ENCODE measurements around the gene TLE2. TPM values are rescaled to one million over a fixed set of nuclear protein-coding genes. Genes with fewer than 3 reads are reported as not detected.

TLE2 gene
- total RNA-seq (2021) = 3.1 and 4.2 TPM in 2 replicates
- long read RNA-seq, partial matches to known transcripts = 4 of 12 reads
- long read RNA-seq, other reads (novel, unspliced or antisense) = 8 of 12 reads

DNA sequence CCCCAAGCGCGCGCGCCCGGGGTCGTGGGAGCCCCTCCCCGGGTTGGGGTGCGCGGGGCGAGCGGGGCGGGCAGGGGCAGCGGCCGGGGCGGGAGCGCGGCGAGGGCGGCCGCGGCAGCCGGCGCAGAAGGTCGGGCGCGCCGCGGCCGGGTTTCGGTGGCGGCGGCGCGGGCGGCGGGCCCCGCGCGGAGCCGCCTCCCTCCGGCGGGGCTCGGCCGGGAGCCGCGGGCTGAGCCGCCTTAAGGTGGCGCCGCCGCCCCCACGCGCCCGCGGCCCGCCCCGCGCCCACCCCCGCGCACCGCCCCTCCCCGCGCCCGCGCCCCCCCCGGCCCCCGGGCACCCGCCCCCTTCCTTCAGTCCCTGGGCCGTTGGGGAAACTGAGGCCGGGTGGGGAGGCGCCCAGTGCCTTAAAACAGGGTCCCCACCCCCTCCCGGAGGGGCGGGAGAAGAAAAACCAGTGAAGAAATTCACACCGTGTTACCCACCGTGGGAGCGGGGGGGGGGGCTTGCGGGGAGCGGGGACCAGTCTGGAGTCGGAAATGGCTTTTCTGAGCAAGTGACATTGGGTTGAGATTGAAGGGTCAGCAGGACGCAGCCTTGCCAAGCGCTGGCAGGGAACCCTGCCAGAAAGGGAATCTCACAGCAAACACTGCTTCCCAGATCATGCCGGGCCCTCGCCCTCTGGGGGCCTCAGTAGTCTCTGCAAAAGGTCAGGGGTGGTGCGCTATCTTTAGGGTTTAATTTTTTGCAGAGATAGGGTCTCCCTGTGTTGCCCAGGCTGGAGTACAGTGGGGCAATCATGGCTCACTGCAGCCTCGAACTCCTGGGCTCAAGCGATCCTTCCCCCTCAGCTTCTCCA, at the start of gene TLE2:
TLE2 (minus strand) TSS at position 216 of the 859 bp plus-strand sequence. CDS start 376 bp downstream, outside the sequence.
- no peak within 1 kb of the TSS for H4K8ac ChIP-seq (replicated peaks; ENCODE audit: insufficient read length, low read depth, low read length)
- H4K20me1 ChIP-seq (ENCODE audit: control insufficient read depth, insufficient read depth, insufficient read length) = no peaks in the 10 kb centered on the region
- H3K14ac ChIP-seq (ENCODE audit: insufficient read depth, low read length) = no peak within 1 kb of the TSS
- H3K27me3 ChIP-seq (ENCODE audit: insufficient read depth, low read length) = peaks cover 2% of the 10 kb centered on the region; the same call in 1 of the 2 replicates
- no peaks in the 10 kb centered on the region for H3K79me1 ChIP-seq (ENCODE audit: insufficient read depth, low read depth, low read length, poor library complexity, severe bottlenecking)
- Mint-ChIP-seq H3K27ac (no peak within 1 kb of the TSS), H3K4me1 (peaks cover 18 to 32% of the 10 kb centered on the region in 2 experiments), H3K36me3 (ENCODE audit: insufficient read depth in 1 of 3, low read depth in 3 of 3) (peaks cover 0 to 2% (median 1%) of the 10 kb centered on the region in 3 experiments; a peak in 3 of 7 replicates), H3K27me3 (ENCODE audit: low read depth) (peaks cover 96% of the 10 kb centered on the region), H3K4me3 (peak within 1 kb of the TSS; percentile 59 to 84), H3K9me3 (no peaks in the 10 kb centered on the region; a peak in 1 of 5 replicates)
- no peak within 1 kb of the TSS for H4K5ac ChIP-seq (ENCODE audit: insufficient read length, low read depth, low read length)
- no CpG with 5 or more reads among the region's 85 CpGs for WGBS (ENCODE audit: extremely low coverage, insufficient read length, low lambda C conversion rate)
- TF ChIP-seq, protein P1, sequence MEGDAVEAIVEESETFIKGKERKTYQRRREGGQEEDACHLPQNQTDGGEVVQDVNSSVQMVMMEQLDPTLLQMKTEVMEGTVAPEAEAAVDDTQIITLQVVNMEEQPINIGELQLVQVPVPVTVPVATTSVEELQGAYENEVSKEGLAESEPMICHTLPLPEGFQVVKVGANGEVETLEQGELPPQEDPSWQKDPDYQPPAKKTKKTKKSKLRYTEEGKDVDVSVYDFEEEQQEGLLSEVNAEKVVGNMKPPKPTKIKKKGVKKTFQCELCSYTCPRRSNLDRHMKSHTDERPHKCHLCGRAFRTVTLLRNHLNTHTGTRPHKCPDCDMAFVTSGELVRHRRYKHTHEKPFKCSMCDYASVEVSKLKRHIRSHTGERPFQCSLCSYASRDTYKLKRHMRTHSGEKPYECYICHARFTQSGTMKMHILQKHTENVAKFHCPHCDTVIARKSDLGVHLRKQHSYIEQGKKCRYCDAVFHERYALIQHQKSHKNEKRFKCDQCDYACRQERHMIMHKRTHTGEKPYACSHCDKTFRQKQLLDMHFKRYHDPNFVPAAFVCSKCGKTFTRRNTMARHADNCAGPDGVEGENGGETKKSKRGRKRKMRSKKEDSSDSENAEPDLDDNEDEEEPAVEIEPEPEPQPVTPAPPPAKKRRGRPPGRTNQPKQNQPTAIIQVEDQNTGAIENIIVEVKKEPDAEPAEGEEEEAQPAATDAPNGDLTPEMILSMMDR (conservative IDR thresholded peaks at IDR 0.05) = no peak; the same call in 2 of the 3 replicates
- no peak for DNase-seq
- H3T11ph ChIP-seq (ENCODE audit: low read length) = no peak within 1 kb of the TSS
- H3K4ac ChIP-seq (ENCODE audit: low read depth, low read length) = no peak within 1 kb of the TSS
- no peak within 1 kb of the TSS for H3K23ac ChIP-seq (ENCODE audit: insufficient read length, low read depth, low read length)
- no peak within 1 kb of the TSS for H2BK12ac ChIP-seq (ENCODE audit: insufficient read length, low read depth, low read length)
- H2BK120ac ChIP-seq (ENCODE audit: low read depth, low read length, poor library complexity, severe bottlenecking) = no peak within 1 kb of the TSS
- H3K4me2 ChIP-seq (ENCODE audit: insufficient read depth, insufficient read length, low read length) = peak within 1 kb of the TSS; percentile 61
- no peak within 1 kb of the TSS for H3K9ac ChIP-seq (ENCODE audit: extremely low read depth, insufficient read length, low read length)
- no peak within 1 kb of the TSS for H3K27ac ChIP-seq (ENCODE audit: insufficient read length, low read depth, low read length)
- no peak within 1 kb of the TSS for H4K91ac ChIP-seq (ENCODE audit: insufficient read length, low read depth, low read length)
- no peaks in the 10 kb centered on the region for H3K79me2 ChIP-seq (ENCODE audit: insufficient read depth, low read length)
- H2AK5ac ChIP-seq (ENCODE audit: insufficient read length, low read length) = no peak within 1 kb of the TSS
- H2BK15ac ChIP-seq (ENCODE audit: low read depth, low read length) = no peak within 1 kb of the TSS
- H2AFZ ChIP-seq (ENCODE audit: low read length) = no peak within 1 kb of the TSS
- peaks cover 3% of the 10 kb centered on the region; the same call in 1 of the 2 replicates for H3K4me1 ChIP-seq (ENCODE audit: insufficient read depth, low read length)
- H3K23me2 ChIP-seq (ENCODE audit: insufficient read length, low read depth, low read length, poor library complexity, severe bottlenecking) = peaks cover 14% of the 10 kb centered on the region
- no peak within 1 kb of the TSS for H2BK20ac ChIP-seq (ENCODE audit: low read depth, low read length, poor library complexity, severe bottlenecking)
- H3K18ac ChIP-seq (ENCODE audit: insufficient read length, low read depth, low read length) = no peak within 1 kb of the TSS
- no peak within 1 kb of the TSS for H2BK5ac ChIP-seq (ENCODE audit: insufficient read length, low read length)
- no peak within 1 kb of the TSS for H3K56ac ChIP-seq (ENCODE audit: insufficient read length, low read depth, low read length)
- H3K9me3 ChIP-seq (ENCODE audit: control insufficient read depth, low read depth, low read length) = no peaks in the 10 kb centered on the region

Measured in H9 (cell line).